DND-41 (cell line): ENCODE results near the gene GNB2.
"Not testable (repeated sequence)": the region's sequence is repeated elsewhere in the genome, so short reads cannot be mapped to it uniquely, and the experiment has no call there.

Experiments
- ATAC-seq: fragments of 200-7000 bp; cut with Tn5 transposase; 3 replicates; pipeline ENCODE4 v1.9.1; 2021; ENCODE audit warnings: low read depth; ENCODE audit not compliant: insufficient read depth
- DNase-seq: peaks from one replicate; pipeline ENCODE4 v3.0.0-alpha.2; 2020
- H2AFZ ChIP-seq: 2 replicates; pipeline ENCODE4 v1.6.0; 2012; ENCODE audit warnings: low read depth, low read length
- H3K27ac ChIP-seq: 2 replicates; pipeline ENCODE4 v1.5.1; 2012; ENCODE audit warnings: low read length, inconsistent platforms
- H3K27me3 ChIP-seq: fragments of 200-600 bp; sonication (generic); 2 replicates; pipeline ENCODE4 v1.6.0; 2012; ENCODE audit warnings: low read length, mild to moderate bottlenecking, inconsistent platforms; ENCODE audit not compliant: insufficient read depth, poor library complexity
- H3K36me3 ChIP-seq: 2 replicates; pipeline ENCODE4 v1.5.1; 2012; ENCODE audit warnings: low read length, inconsistent platforms; ENCODE audit not compliant: insufficient read depth
- H3K4me1 ChIP-seq: 2 replicates; pipeline ENCODE4 v1.5.1; 2012; ENCODE audit warnings: mild to moderate bottlenecking, low read length; ENCODE audit not compliant: insufficient read depth
- H3K4me2 ChIP-seq: 2 replicates; pipeline ENCODE4 v1.6.0; 2012; ENCODE audit warnings: mild to moderate bottlenecking, moderate library complexity, low read length, inconsistent platforms; ENCODE audit not compliant: insufficient read depth
- H3K4me3 ChIP-seq, 2 experiments: fragments of 200-600 bp in 1 of 2; shearing (Covaris generic) in 1 of 2; 2 replicates each; pipeline ENCODE4 v1.5.1; 2012 to 2016; ENCODE audit warnings: inconsistent platforms in 2 of 2, low read length in 2 of 2, mild to moderate bottlenecking in 2 of 2, low read depth in 1 of 2, moderate library complexity in 1 of 2
- H3K79me2 ChIP-seq: 2 replicates; pipeline ENCODE4 v1.6.0; 2012; ENCODE audit warnings: low read length, inconsistent platforms; ENCODE audit not compliant: insufficient read depth
- H3K9ac ChIP-seq: 2 replicates; pipeline ENCODE4 v1.6.0; 2012; ENCODE audit warnings: low read depth, mild to moderate bottlenecking, inconsistent platforms, low read length, moderate library complexity
- H3K9me3 ChIP-seq: 2 replicates; pipeline ENCODE4 v1.5.1; 2012; ENCODE audit warnings: low read length, moderate library complexity, mild to moderate bottlenecking, inconsistent platforms; ENCODE audit not compliant: insufficient read depth, severe bottlenecking
- H4K20me1 ChIP-seq: 2 replicates; pipeline ENCODE4 v1.6.0; 2012; ENCODE audit warnings: low read length; ENCODE audit not compliant: insufficient read depth
- EZH2 ChIP-seq: IDR thresholded peaks from 3 replicates; pipeline ENCODE4 v1.6.1; 2012; ENCODE audit warnings: borderline replicate concordance, low read depth, mild to moderate bottlenecking, moderate library complexity, low read length, inconsistent platforms; ENCODE audit not compliant: severe bottlenecking
- TF ChIP-seq, protein P1 (sequence below): IDR thresholded peaks from 2 replicates; pipeline ENCODE4 v1.5.1; 2012; ENCODE audit warnings: borderline replicate concordance, low read length, moderate library complexity, mild to moderate bottlenecking; ENCODE audit not compliant: poor library complexity, severe bottlenecking; ENCODE audit errors: extremely low read depth

GNB2 gene

DNA sequence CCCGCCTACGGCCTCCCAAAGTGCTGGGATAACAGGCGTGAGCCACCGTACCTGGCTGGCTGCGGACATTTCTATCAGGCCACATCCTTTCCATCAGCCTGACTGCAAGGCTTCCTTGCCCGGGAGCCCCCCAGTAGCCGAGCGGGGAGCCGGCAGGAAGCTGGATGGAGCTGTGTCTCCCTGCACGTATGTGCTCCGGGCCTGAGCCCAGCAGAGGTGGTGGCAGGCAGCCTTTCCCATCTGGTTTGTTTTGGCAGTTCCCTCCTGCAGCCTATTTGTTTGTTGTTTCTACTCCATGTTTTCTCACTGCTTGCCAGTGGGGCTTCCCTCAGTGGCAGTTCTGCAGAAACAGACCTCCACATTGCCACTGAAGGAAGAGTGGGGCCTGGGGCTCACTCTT lies 37.8 kb downstream of the GNB2 start:
- peaks cover 18% of the 10 kb centered on the region for H3K36me3 ChIP-seq
- peaks cover 20% of the 10 kb centered on the region for H3K4me1 ChIP-seq
- DNase-seq (no peak), ATAC-seq (no peak)
- H3K4me3 ChIP-seq = no peak overlapping the region
- no peak overlapping the region for H2AFZ ChIP-seq
- H3K4me2 ChIP-seq = no peak overlapping the region
- peaks cover 16% of the 10 kb centered on the region for H3K79me2 ChIP-seq
- no peaks in the 10 kb centered on the region for H3K27me3 ChIP-seq
- TF ChIP-seq EZH2 = no peak
- TF ChIP-seq, protein P1, sequence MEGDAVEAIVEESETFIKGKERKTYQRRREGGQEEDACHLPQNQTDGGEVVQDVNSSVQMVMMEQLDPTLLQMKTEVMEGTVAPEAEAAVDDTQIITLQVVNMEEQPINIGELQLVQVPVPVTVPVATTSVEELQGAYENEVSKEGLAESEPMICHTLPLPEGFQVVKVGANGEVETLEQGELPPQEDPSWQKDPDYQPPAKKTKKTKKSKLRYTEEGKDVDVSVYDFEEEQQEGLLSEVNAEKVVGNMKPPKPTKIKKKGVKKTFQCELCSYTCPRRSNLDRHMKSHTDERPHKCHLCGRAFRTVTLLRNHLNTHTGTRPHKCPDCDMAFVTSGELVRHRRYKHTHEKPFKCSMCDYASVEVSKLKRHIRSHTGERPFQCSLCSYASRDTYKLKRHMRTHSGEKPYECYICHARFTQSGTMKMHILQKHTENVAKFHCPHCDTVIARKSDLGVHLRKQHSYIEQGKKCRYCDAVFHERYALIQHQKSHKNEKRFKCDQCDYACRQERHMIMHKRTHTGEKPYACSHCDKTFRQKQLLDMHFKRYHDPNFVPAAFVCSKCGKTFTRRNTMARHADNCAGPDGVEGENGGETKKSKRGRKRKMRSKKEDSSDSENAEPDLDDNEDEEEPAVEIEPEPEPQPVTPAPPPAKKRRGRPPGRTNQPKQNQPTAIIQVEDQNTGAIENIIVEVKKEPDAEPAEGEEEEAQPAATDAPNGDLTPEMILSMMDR = no peak
- H3K9me3 ChIP-seq = no peaks in the 10 kb centered on the region
- H4K20me1 ChIP-seq = peaks cover 10% of the 10 kb centered on the region
- H3K9ac ChIP-seq = no peak overlapping the region
- no peak overlapping the region for H3K27ac ChIP-seq

DNA sequence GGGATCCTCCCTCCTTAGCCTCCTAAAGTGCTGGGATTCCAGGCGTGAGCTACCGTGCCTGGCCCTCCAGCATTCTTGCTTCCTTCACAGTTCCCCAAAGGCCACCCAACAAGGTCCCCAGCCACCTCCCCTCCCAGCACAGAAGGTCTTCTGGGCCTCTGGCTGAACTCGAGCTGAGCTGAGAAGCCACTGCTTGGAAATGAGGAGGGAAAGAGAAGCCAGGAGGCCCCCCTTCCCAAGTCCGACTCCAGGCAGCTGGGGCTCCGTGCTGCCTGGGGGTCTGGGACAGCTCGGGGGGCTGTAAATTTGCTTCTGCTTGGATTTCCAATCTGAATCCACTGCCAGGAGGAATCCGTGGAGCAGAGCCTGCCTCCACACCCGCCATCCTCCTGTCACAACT lies 41.2 kb downstream of the GNB2 start:
- H3K9ac ChIP-seq = no peak overlapping the region
- peaks cover 12% of the 10 kb centered on the region for H3K9me3 ChIP-seq
- no peak overlapping the region for H2AFZ ChIP-seq
- TF ChIP-seq, protein P1 = no peak
- TF ChIP-seq EZH2 = no peak
- DNase-seq (no peak), ATAC-seq (no peak)
- H3K36me3 ChIP-seq = no peaks in the 10 kb centered on the region
- H3K4me1 ChIP-seq = no peaks in the 10 kb centered on the region
- H3K27ac ChIP-seq = no peak overlapping the region
- H3K4me3 ChIP-seq = no peak overlapping the region
- H3K79me2 ChIP-seq = no peaks in the 10 kb centered on the region
- no peaks in the 10 kb centered on the region for H3K27me3 ChIP-seq
- H3K4me2 ChIP-seq = no peak overlapping the region
- no peaks in the 10 kb centered on the region for H4K20me1 ChIP-seq

DNA sequence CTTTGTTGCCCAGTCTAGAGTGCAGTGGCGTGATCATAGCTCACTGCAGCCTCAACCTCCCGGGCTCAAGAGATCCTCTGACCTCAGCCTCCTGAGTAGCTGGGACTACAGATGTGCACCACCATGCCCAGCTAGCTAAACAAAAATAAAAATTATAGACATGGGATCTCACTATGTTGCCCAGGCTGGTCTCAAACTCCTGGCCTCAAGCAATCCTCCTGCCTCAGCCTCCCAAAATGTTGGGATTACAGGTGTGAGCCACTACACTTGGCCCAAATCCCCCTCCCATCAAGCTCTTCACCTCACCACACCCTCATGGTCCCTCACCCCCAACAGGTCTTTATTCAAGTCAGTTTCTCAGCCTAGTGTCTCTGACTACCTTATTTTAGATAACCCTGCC lies 43.5 kb downstream of the GNB2 start:
- H3K79me2 ChIP-seq, H3K4me2 ChIP-seq, H3K4me1 ChIP-seq, H3K27me3 ChIP-seq, H3K36me3 ChIP-seq, H4K20me1 ChIP-seq, H3K9ac ChIP-seq, H3K4me3 ChIP-seq, ATAC-seq, H2AFZ ChIP-seq, DNase-seq, H3K27ac ChIP-seq: not testable (repeated sequence)
- H3K9me3 ChIP-seq = peaks cover 12% of the 10 kb centered on the region

DNA sequence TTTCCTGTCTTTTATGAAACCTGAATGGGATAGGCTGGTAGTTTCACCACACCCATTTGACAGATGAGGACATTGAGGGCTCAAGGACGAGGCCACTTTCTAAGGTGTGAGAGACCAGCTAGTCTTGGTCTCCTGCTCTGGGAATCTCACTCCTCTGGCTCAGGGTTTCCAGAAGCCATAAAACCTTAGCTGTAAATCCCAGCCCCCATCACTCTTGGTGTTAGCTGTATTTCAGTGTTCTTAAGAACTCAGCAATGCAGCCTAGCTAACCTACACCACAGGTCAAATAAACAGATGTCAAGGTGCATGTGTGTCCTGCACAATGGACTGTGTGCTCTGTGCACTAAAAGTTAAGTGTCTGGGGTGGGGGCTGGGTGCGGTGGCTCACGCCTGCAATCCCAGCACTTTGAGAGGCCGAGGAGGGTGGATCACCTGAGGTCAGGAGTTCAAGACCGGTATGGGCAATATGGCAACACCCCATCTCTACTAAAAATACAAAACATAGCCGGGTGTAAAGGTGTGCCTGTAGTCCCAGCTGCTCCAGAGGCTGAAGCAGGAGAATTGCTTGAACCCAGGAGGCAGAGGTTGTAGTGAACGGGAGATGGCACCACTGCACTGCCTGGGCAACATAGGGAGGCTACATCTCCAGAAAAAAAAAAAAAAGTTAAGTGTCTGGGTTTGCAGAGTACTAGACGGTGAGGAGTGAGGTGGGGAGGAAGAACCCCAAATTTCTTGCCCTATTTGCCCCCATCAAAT lies 46.2 kb downstream of the GNB2 start:
- Histone ChIP-seq H3K4me3 (no peak overlapping the region), H4K20me1 (no peaks in the 10 kb centered on the region)

More for the DNA sequence above, 46.2 kb downstream of the GNB2 start:
- no peak overlapping the region for H3K27ac ChIP-seq
- H3K27me3 ChIP-seq = peaks cover 24% of the 10 kb centered on the region
- no peak for ATAC-seq
- TF ChIP-seq EZH2 = no peak
- TF ChIP-seq, protein P1 = no peak
- H3K4me2 ChIP-seq = no peak overlapping the region
- no peak overlapping the region for H3K9ac ChIP-seq
- no peak for DNase-seq
- H3K4me1 ChIP-seq = no peaks in the 10 kb centered on the region
- no peaks in the 10 kb centered on the region for H3K79me2 ChIP-seq
- H2AFZ ChIP-seq = no peak overlapping the region
- no peaks in the 10 kb centered on the region for H3K36me3 ChIP-seq
- peaks cover 12% of the 10 kb centered on the region for H3K9me3 ChIP-seq
